ENCODE measurements around the gene SRRM3. TPM values are rescaled to one million over a fixed set of nuclear protein-coding genes. Genes with fewer than 3 reads are reported as not detected.

SRRM3 gene
- total RNA-seq, 1 donor from 2014 or later: 2.2 TPM

DNA sequence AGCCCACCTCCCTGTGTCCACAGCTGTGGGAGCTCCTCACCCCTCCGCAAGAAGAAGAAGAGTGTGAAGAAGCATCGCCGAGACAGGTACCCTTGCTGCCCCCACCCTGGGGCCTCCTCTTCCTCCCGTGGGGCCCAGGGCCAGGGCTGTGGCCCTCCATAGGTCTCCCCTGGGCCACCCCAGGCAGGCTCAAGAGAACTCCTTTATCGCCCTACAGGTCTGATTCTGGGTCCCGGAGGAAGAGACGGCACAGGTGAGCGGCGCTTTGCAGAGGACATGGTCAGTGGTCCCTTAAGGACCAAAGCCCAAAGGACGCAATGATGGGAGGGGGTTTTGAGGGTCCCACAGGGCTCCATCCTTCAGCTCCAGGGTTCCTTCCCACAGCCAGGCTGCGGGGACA is 59.6 kb downstream of the SRRM3 start:
- no peaks in the 10 kb centered on the region for H3K27me3 ChIP-seq
- H3K4me3 ChIP-seq: no peak overlapping the region
- H3F3A ChIP-seq (ENCODE audit: low read depth): peaks cover 26% of the 10 kb centered on the region
- no peak overlapping the region for H2AFZ ChIP-seq (replicated peaks)
- TF ChIP-seq EZH2 (IDR thresholded peaks at IDR 0.05) (no peak), EZH2phosphoT487 (IDR thresholded peaks at IDR 0.05) (no peak)
- TF ChIP-seq, protein P1, sequence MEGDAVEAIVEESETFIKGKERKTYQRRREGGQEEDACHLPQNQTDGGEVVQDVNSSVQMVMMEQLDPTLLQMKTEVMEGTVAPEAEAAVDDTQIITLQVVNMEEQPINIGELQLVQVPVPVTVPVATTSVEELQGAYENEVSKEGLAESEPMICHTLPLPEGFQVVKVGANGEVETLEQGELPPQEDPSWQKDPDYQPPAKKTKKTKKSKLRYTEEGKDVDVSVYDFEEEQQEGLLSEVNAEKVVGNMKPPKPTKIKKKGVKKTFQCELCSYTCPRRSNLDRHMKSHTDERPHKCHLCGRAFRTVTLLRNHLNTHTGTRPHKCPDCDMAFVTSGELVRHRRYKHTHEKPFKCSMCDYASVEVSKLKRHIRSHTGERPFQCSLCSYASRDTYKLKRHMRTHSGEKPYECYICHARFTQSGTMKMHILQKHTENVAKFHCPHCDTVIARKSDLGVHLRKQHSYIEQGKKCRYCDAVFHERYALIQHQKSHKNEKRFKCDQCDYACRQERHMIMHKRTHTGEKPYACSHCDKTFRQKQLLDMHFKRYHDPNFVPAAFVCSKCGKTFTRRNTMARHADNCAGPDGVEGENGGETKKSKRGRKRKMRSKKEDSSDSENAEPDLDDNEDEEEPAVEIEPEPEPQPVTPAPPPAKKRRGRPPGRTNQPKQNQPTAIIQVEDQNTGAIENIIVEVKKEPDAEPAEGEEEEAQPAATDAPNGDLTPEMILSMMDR (IDR thresholded peaks at IDR 0.05): no peak
- peaks cover 22% of the 10 kb centered on the region for H3K4me1 Mint-ChIP-seq
- H3K4me1 ChIP-seq: peaks cover 10% of the 10 kb centered on the region
- peaks cover 2% of the 10 kb centered on the region for H3K36me3 Mint-ChIP-seq
- H3K9me3 ChIP-seq (ENCODE audit: low read depth): no peaks in the 10 kb centered on the region
- H3K27me3 Mint-ChIP-seq (ENCODE audit: insufficient read depth, low read depth): peaks cover 10% of the 10 kb centered on the region
- H4K20me1 ChIP-seq (ENCODE audit: low read depth): no peaks in the 10 kb centered on the region
- H3K36me3 ChIP-seq: no peaks in the 10 kb centered on the region
- H3K79me2 ChIP-seq (ENCODE audit: low read depth): no peaks in the 10 kb centered on the region
- DNase-seq (ENCODE audit: low spot score): no peak
- H3K27ac Mint-ChIP-seq: no peak overlapping the region
- peak overlapping the region; percentile 33 for H3K4me3 Mint-ChIP-seq
- no peak overlapping the region for H3K4me2 ChIP-seq
- no peak overlapping the region for H3K9ac ChIP-seq
- no peak overlapping the region for H3K27ac ChIP-seq
- H3K9me3 Mint-ChIP-seq: no peaks in the 10 kb centered on the region

DNA sequence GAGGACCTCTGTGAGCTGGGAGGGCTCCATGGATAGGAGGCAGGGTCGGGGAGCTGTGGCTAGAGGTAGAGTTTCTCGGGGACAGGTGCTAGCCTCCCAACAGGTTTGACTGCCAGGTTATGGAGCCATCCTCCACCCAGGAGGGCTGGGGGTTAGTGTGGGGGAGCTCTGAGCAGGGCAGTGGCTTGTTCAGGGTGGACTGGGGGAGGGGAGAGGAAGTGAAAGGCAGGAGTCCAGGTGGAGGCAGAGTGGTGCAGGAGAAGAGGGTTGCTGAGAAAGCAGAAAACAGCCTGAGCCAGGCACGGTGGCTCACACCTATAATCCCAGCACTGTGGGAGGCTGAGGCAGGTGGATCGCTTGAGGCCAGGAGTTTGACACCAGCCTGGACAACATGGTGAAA is 60.2 kb downstream of the SRRM3 start:
- Histone ChIP-seq H3K4me1 (peaks cover 13% of the 10 kb centered on the region), H3K27me3 (peaks cover 6% of the 10 kb centered on the region), H3F3A (ENCODE audit: low read depth) (peaks cover 32% of the 10 kb centered on the region), H4K20me1 (ENCODE audit: low read depth) (peaks cover 3% of the 10 kb centered on the region), H2AFZ (replicated peaks) (no peak overlapping the region), H3K27ac (no peak overlapping the region), H3K79me2 (ENCODE audit: low read depth) (no peaks in the 10 kb centered on the region), H3K4me3 (no peak overlapping the region), H3K9ac (no peak overlapping the region), H3K36me3 (no peaks in the 10 kb centered on the region), H3K9me3 (ENCODE audit: low read depth) (no peaks in the 10 kb centered on the region), H3K4me2 (no peak overlapping the region)
- no peak overlapping the region for H3K4me3 Mint-ChIP-seq
- no peak overlapping the region for H3K27ac Mint-ChIP-seq
- TF ChIP-seq, protein P1 (IDR thresholded peaks at IDR 0.05): no peak
- TF ChIP-seq EZH2phosphoT487 (IDR thresholded peaks at IDR 0.05) (no peak), EZH2 (IDR thresholded peaks at IDR 0.05) (no peak)
- DNase-seq (ENCODE audit: low spot score): no peak
- no peaks in the 10 kb centered on the region for H3K9me3 Mint-ChIP-seq
- H3K4me1 Mint-ChIP-seq: peaks cover 22% of the 10 kb centered on the region
- H3K27me3 Mint-ChIP-seq (ENCODE audit: insufficient read depth, low read depth): peaks cover 10% of the 10 kb centered on the region
- peaks cover 2% of the 10 kb centered on the region for H3K36me3 Mint-ChIP-seq

GRCh38 chr7:76262683-76263402 is 61.1 kb downstream of the SRRM3 start:
- peak overlapping the region; percentile 60 for H3K27ac Mint-ChIP-seq

More at GRCh38 chr7:76262683-76263402, 61.1 kb downstream of the SRRM3 start:
- peaks cover 13% of the 10 kb centered on the region for H3K4me1 ChIP-seq
- peaks cover 3% of the 10 kb centered on the region for H4K20me1 ChIP-seq (ENCODE audit: low read depth)
- H3K27me3 ChIP-seq: peaks cover 15% of the 10 kb centered on the region
- H3K4me1 Mint-ChIP-seq: peaks cover 20% of the 10 kb centered on the region
- no peak overlapping the region for H3K4me3 ChIP-seq
- H3K79me2 ChIP-seq (ENCODE audit: low read depth): no peaks in the 10 kb centered on the region
- H3F3A ChIP-seq (ENCODE audit: low read depth): peaks cover 33% of the 10 kb centered on the region
- no peak overlapping the region for H2AFZ ChIP-seq (replicated peaks)
- H3K27ac ChIP-seq: no peak overlapping the region
- H3K36me3 ChIP-seq: no peaks in the 10 kb centered on the region
- no peaks in the 10 kb centered on the region for H3K36me3 Mint-ChIP-seq
- no peak for TF ChIP-seq EZH2 (IDR thresholded peaks at IDR 0.05)
- TF ChIP-seq, protein P1 (IDR thresholded peaks at IDR 0.05): peak; percentile 82
- H3K4me2 ChIP-seq: no peak overlapping the region
- peak overlapping the region; percentile 58 for H3K4me3 Mint-ChIP-seq
- no peaks in the 10 kb centered on the region for H3K9me3 ChIP-seq (ENCODE audit: low read depth)
- peak; percentile 84 for DNase-seq (ENCODE audit: low spot score)
- no peak overlapping the region for H3K9ac ChIP-seq
- H3K27me3 Mint-ChIP-seq (ENCODE audit: insufficient read depth, low read depth): peaks cover 10% of the 10 kb centered on the region
- H3K9me3 Mint-ChIP-seq: no peaks in the 10 kb centered on the region
